IMR-90 (cell line): ENCODE results near the gene HOXA7. TPM values are rescaled to one million over a fixed set of nuclear protein-coding genes. Genes with fewer than 3 reads are reported as not detected.
A peak's percentile ranks its signal among the peaks of the same experiment; 100 is the strongest.

Experiments used
- ATAC-seq: fragments of 200-7000 bp; cut with Tn5 transposase; 2 replicates; pipeline ENCODE4 v1.9.1; 2020; ENCODE audit warnings: low read depth, mild to moderate bottlenecking, moderate library complexity
- BruUV-seq: library from RNA; stranded (reverse); fragments of 400-500 nt; replicated peaks from 2 replicates; lab custom pipeline; 2021; lab: Mats Ljungman, UMichigan
- CTCF ChIA-PET: fragments of 300-600 bp; formaldehyde crosslinking; extraction: SDS; loops from one replicate; lab custom pipeline; 2021; ENCODE audit warnings: antibody characterized with exemption; lab: Yijun Ruan, JAX
- POLR2A ChIA-PET: fragments of 300-600 bp; sonication (Branson Sonifier 250); formaldehyde crosslinking; loops from one replicate; lab custom pipeline; 2022; ENCODE audit warnings: antibody characterized with exemption; ENCODE audit not compliant: unreplicated experiment; lab: Charles Lee
- DNase-seq: peaks from one replicate; pipeline ENCODE4 v3.0.0; 2013
- H2AFZ ChIP-seq: replicated peaks from 2 replicates; pipeline ENCODE3; 2013; ENCODE audit warnings: low read length, mild to moderate bottlenecking; ENCODE audit not compliant: poor library complexity
- H2AK5ac ChIP-seq: 2 replicates; pipeline ENCODE4 v1.6.1; 2013; ENCODE audit warnings: low read depth, low read length, inconsistent platforms
- H2AK9ac ChIP-seq: replicated peaks from 2 replicates; pipeline ENCODE3; 2013; ENCODE audit warnings: mild to moderate bottlenecking, low read depth, low read length, moderate library complexity; ENCODE audit not compliant: poor library complexity
- H2BK120ac ChIP-seq: 2 replicates; pipeline ENCODE4 v1.6.1; 2013; ENCODE audit warnings: low read depth, low read length, inconsistent platforms
- H2BK15ac ChIP-seq: 3 replicates; pipeline ENCODE4 v1.6.1; 2013; ENCODE audit warnings: low read depth, low read length, inconsistent platforms
- H2BK20ac ChIP-seq: 2 replicates; pipeline ENCODE4 v1.6.1; 2013; ENCODE audit warnings: low read depth, mild to moderate bottlenecking, inconsistent platforms, low read length, moderate library complexity
- H2BK5ac ChIP-seq: 2 replicates; pipeline ENCODE4 v1.6.1; 2013; ENCODE audit warnings: mild to moderate bottlenecking, low read depth, low read length, inconsistent platforms; ENCODE audit not compliant: poor library complexity, severe bottlenecking
- H3K14ac ChIP-seq: replicated peaks from 2 replicates; pipeline ENCODE4 v1.6.1; 2013; ENCODE audit warnings: low read depth, low read length, inconsistent platforms
- H3K18ac ChIP-seq: 2 replicates; pipeline ENCODE4 v1.6.1; 2013; ENCODE audit warnings: low read depth, low read length, control low read depth
- H3K23ac ChIP-seq: 2 replicates; pipeline ENCODE4 v1.6.1; 2013; ENCODE audit warnings: low read depth, low read length, inconsistent platforms
- H3K27ac ChIP-seq: 2 replicates; pipeline ENCODE4 v1.5.1; 2013; ENCODE audit warnings: mild to moderate bottlenecking, control low read depth, low read length; ENCODE audit not compliant: insufficient read depth
- H3K27me3 ChIP-seq: 2 replicates; pipeline ENCODE4 v1.6.1; 2013; ENCODE audit warnings: low read length; ENCODE audit not compliant: control insufficient read depth, insufficient read depth
- H3K36me3 ChIP-seq: 2 replicates; pipeline ENCODE4 v1.6.1; 2013; ENCODE audit warnings: low read length, mixed read lengths; ENCODE audit not compliant: control insufficient read depth, insufficient read depth
- H3K4ac ChIP-seq: 2 replicates; pipeline ENCODE4 v1.6.1; 2013; ENCODE audit warnings: low read depth, low read length, inconsistent platforms
- H3K4me1 ChIP-seq: 2 replicates; pipeline ENCODE4 v1.6.1; 2013; ENCODE audit warnings: low read length, mixed read lengths; ENCODE audit not compliant: control insufficient read depth, insufficient read depth
- H3K4me2 ChIP-seq: 2 replicates; pipeline ENCODE4 v1.6.1; 2013; ENCODE audit warnings: low read depth, mild to moderate bottlenecking, control low read depth, low read length, moderate library complexity
- H3K4me3 ChIP-seq: 2 replicates; pipeline ENCODE4 v1.5.1; 2013; ENCODE audit warnings: low read depth, mild to moderate bottlenecking, control low read depth, low read length, moderate library complexity; ENCODE audit not compliant: insufficient read depth
- H3K56ac ChIP-seq: 2 replicates; pipeline ENCODE4 v1.6.1; 2013; ENCODE audit warnings: low read length, inconsistent platforms; ENCODE audit not compliant: insufficient read depth; ENCODE audit errors: extremely low read depth
- H3K79me1 ChIP-seq, 2 experiments: 2 replicates each; pipeline ENCODE4 v1.6.1; 2013; ENCODE audit warnings: low read length in 2 of 2, inconsistent platforms in 1 of 2, low read depth in 1 of 2
- H3K9ac ChIP-seq: 2 replicates; pipeline ENCODE4 v1.6.1; 2013; ENCODE audit warnings: low read depth, low read length, control low read depth
- H3K9me1 ChIP-seq: 2 replicates; pipeline ENCODE4 v1.6.1; 2013; ENCODE audit warnings: low read length, inconsistent platforms; ENCODE audit not compliant: insufficient read depth
- H3K9me3 ChIP-seq: 2 replicates; pipeline ENCODE4 v1.6.1; 2013; ENCODE audit warnings: low read length; ENCODE audit not compliant: control insufficient read depth, insufficient read depth
- H4K20me1 ChIP-seq: 2 replicates; pipeline ENCODE4 v1.6.1; 2013; ENCODE audit warnings: low read length, inconsistent platforms; ENCODE audit not compliant: insufficient read depth
- H4K5ac ChIP-seq: 2 replicates; pipeline ENCODE4 v1.6.1; 2013; ENCODE audit warnings: mild to moderate bottlenecking, low read depth, low read length, control low read depth
- H4K8ac ChIP-seq, 2 experiments: 2 replicates each; pipeline ENCODE4 v1.6.1; 2013; ENCODE audit warnings: low read depth in 2 of 2, low read length in 2 of 2, control low read depth in 1 of 2, inconsistent platforms in 1 of 2
- H4K91ac ChIP-seq: 2 replicates; pipeline ENCODE4 v1.6.1; 2013; ENCODE audit warnings: low read depth, low read length, inconsistent platforms; ENCODE audit not compliant: insufficient read depth
- CHD1 ChIP-seq: IDR thresholded peaks from 2 replicates; pipeline ENCODE4 v1.6.1; 2012; ENCODE audit warnings: low read depth, low read length, improper control_type of control experiment
- CTCF ChIP-seq: conservative IDR thresholded peaks from 2 replicates; pipeline ENCODE4 v1.5.1; 2012; ENCODE audit warnings: mild to moderate bottlenecking, low read depth, low read length, improper control_type of control experiment
- FOS ChIP-seq: fragments of 150-350 bp; IDR thresholded peaks from 2 replicates; pipeline ENCODE4 v1.6.1; 2016; ENCODE audit warnings: low read depth, low read length
- MAFK ChIP-seq: IDR thresholded peaks from 2 replicates; pipeline ENCODE4 v1.6.1; 2012; ENCODE audit warnings: low read depth, low read length, improper control_type of control experiment
- NFE2L2 ChIP-seq: fragments of 150-350 bp; IDR thresholded peaks from 2 replicates; pipeline ENCODE4 v1.6.1; 2016; ENCODE audit warnings: low read depth, mild to moderate bottlenecking, low read length
- POLR2A ChIP-seq: IDR thresholded peaks from 2 replicates; pipeline ENCODE4 v1.6.1; 2012; ENCODE audit warnings: mild to moderate bottlenecking, low read depth, low read length
- RCOR1 ChIP-seq: IDR thresholded peaks from 2 replicates; pipeline ENCODE4 v1.6.1; 2012; ENCODE audit warnings: mild to moderate bottlenecking, low read length, improper control_type of control experiment; ENCODE audit not compliant: insufficient replicate concordance
- SMC3 ChIP-seq: fragments of 150-350 bp; IDR thresholded peaks from 2 replicates; pipeline ENCODE4 v1.6.1; 2016; ENCODE audit warnings: low read depth, mild to moderate bottlenecking, antibody characterized with exemption, low read length, moderate library complexity
- WGBS, 2 experiments: methylation state at CpG; one replicate each; pipeline versions ENCODE4 v1.1.5 to v1.1.7; 2013; ENCODE audit warnings: missing lambda C conversion rate in 2 of 2; ENCODE audit not compliant: insufficient read length in 1 of 2; ENCODE audit errors: extremely low coverage in 2 of 2; 5-methylcytosine and 5-hydroxymethylcytosine counted together
- dilution Hi-C: fragments of 300-500 bp; cut with HindIII; formaldehyde crosslinking; loops from one replicate; pipeline ENCODE4 v1.14.3; 2018; ENCODE audit warnings: low sequenced_read_pairs; ENCODE audit not compliant: unreplicated experiment
- in situ Hi-C: fragments of 300-500 bp; cut with MboI; formaldehyde crosslinking; loops from 3 replicates; pipeline ENCODE4 v1.14.3; 2019; ENCODE audit warnings: low sequenced_read_pairs, inconsistent platforms, mixed read lengths
- intact Hi-C: fragments of 100-400 bp; cut with micrococcal nuclease; formaldehyde crosslinking; loops from 2 replicates; pipeline ENCODE4 v1.10.0; 2022
- polyA plus RNA-seq, 3 experiments: library from polyadenylated mRNA; depleted of rRNA; stranded (reverse); fragments of >200 nt; gene quantifications; 2 replicates each; pipeline ENCODE4 v1.2.3, GENCODE V29; 2012; ENCODE audit warnings: low replicate concordance in 1 of 3
- total RNA-seq: library from RNA; depleted of rRNA; stranded (reverse); fragments of >200 nt; gene quantifications from 2 replicates; pipeline ENCODE4 v1.2.3, GENCODE V29; 2012

HOXA7 gene
- total and polyA plus RNA-seq, 2 of the 4 experiments (the other 2 are of a cell fraction) = 0.18 to 1.7 TPM

GRCh38 chr7:27199849-27200760 lies 43.6 kb upstream of the HOXA7 start, which contains the start of gene HOXA13:
Gene HOXA13 (minus strand): TSS chr7:27200091. CDS start chr7:27200077, 14 bp downstream.
- WGBS, 2 experiments = 1% methylated on average over 23 of the region's 99 CpGs; no CpG with 5 or more reads in 1 of the 2 experiments
- intact Hi-C loops = loop anchor here (5.0 to 10.0 kb wide), 7 partner anchors 462 to 1905 kb away; partner anchors contain the start of genes HIBADH and TAX1BP1
- Histone ChIP-seq H2AFZ (peak within 1 kb of the TSS; percentile 65), H3K79me1 (no peaks in the 10 kb centered on the region), H4K20me1 (peaks cover 17% of the 10 kb centered on the region), H3K36me3 (no peaks in the 10 kb centered on the region), H3K56ac (no peak within 1 kb of the TSS), H3K9ac (no peak within 1 kb of the TSS), H3K9me3 (peaks cover 5% of the 10 kb centered on the region; the same call in 1 of the 2 replicates), H3K14ac (no peak within 1 kb of the TSS), H3K4ac (no peak within 1 kb of the TSS), H2AK5ac (no peak within 1 kb of the TSS), H2BK20ac (no peak within 1 kb of the TSS), H3K27ac (no peak within 1 kb of the TSS), H3K27me3 (peaks cover 86% of the 10 kb centered on the region), H3K23ac (peak within 1 kb of the TSS; percentile 89), H2AK9ac (no peak within 1 kb of the TSS), H3K18ac (no peak within 1 kb of the TSS), H4K91ac (no peak within 1 kb of the TSS), H2BK120ac (no peak within 1 kb of the TSS), H2BK15ac (no peak within 1 kb of the TSS), H3K9me1 (peaks cover 5% of the 10 kb centered on the region; the same call in 1 of the 2 replicates), H3K4me3 (no peak within 1 kb of the TSS), H4K5ac (no peak within 1 kb of the TSS), H4K8ac (no peak within 1 kb of the TSS), H3K4me1 (peaks cover 2% of the 10 kb centered on the region; the same call in 1 of the 2 replicates), H2BK5ac (no peak within 1 kb of the TSS), H3K4me2 (peak within 1 kb of the TSS; percentile 45; the same call in 1 of the 2 replicates)
- dilution Hi-C loops = no loop called here
- in situ Hi-C loops = loop anchor here (5.0 to 10.0 kb wide), 4 partner anchors 382 to 875 kb away; no protein-coding TSS in a partner anchor
- POLR2A ChIA-PET = no interaction called here
- no peak for DNase-seq
- TF ChIP-seq CTCF = no peak
- no peak for TF ChIP-seq CHD1
- no peak for TF ChIP-seq RCOR1
- no peak for TF ChIP-seq POLR2A
- TF ChIP-seq MAFK = no peak
- no peak for TF ChIP-seq NFE2L2
- no peak for TF ChIP-seq FOS
- TF ChIP-seq SMC3 = no peak
- peak; percentile 10; the same call in 1 of the 2 replicates for ATAC-seq
- no TSS peak for BruUV-seq
- CTCF ChIA-PET = no interaction called here
